GM12878 (cell line): ENCODE data around the gene SYCP2. TPM values are rescaled to one million over a fixed set of nuclear protein-coding genes. Genes with fewer than 3 reads are reported as not detected.

Experiments
- ATAC-seq: fragments of 200-7000 bp; cut with Tn5 transposase; 3 replicates; pipeline ENCODE4 v1.9.1; 2020; ENCODE audit warnings: mild to moderate bottlenecking, moderate library complexity
- BruUV-seq: library from RNA; stranded (reverse); fragments of 400-500 nt; replicated peaks from 2 replicates; lab custom pipeline; 2021; lab: Mats Ljungman, UMichigan
- CTCF ChIA-PET: fragments of 300-600 bp; sonication (Branson Sonifier 250); formaldehyde crosslinking; extraction: SDS; loops from one replicate; lab custom pipeline; 2021; ENCODE audit warnings: inconsistent platforms; lab: Yijun Ruan, JAX
- POLR2A ChIA-PET: fragments of 350-600 bp; formaldehyde crosslinking; extraction: SDS; loops from one replicate; lab custom pipeline; 2021; ENCODE audit warnings: inconsistent platforms; lab: Charles Lee
- RAD21 ChIA-PET: fragments of 300-600 bp; sonication (Branson Sonifier 250); formaldehyde crosslinking; loops from one replicate; lab custom pipeline; 2023; ENCODE audit warnings: antibody characterized with exemption; ENCODE audit not compliant: unreplicated experiment; lab: Charles Lee
- SMC1A ChIA-PET: fragments of 300-600 bp; sonication (Branson Sonifier 250); formaldehyde crosslinking; loops from one replicate; lab custom pipeline; 2023; ENCODE audit not compliant: unreplicated experiment, uncharacterized antibody; lab: Charles Lee
- DNase-seq: peaks from one replicate; pipeline ENCODE4 v3.0.0-alpha.2; 2011; ENCODE audit warnings: low read depth, low spot score
- FAIRE-seq: peaks from 3 replicates; lab custom pipeline; 2011; peaks lifted over from hg19 to GRCh38; lab: Jason Lieb, UNC
- H2AFZ ChIP-seq: 2 replicates; pipeline ENCODE4 v1.6.0; 2011; ENCODE audit warnings: low read depth, low read length, control low read depth; ENCODE audit not compliant: control insufficient read depth
- H3K27ac ChIP-seq: 2 replicates; pipeline ENCODE4 v1.5.1; 2011; ENCODE audit warnings: control low read depth; ENCODE audit not compliant: control insufficient read depth, insufficient read depth
- H3K27me3 ChIP-seq, 2 experiments: replicated peaks in 1 of 2; 2 replicates each; pipeline versions ENCODE4 v1.6.0 to v1.6.1; 2011; ENCODE audit warnings: low read length in 1 of 2; ENCODE audit not compliant: control insufficient read depth in 2 of 2, insufficient read depth in 2 of 2
- H3K36me3 ChIP-seq, 2 experiments: 2 replicates each; pipeline ENCODE4 v1.5.1; 2011; ENCODE audit warnings: low read length in 1 of 2; ENCODE audit not compliant: control insufficient read depth in 2 of 2, insufficient read depth in 2 of 2
- H3K4me1 ChIP-seq: 2 replicates; pipeline ENCODE4 v1.6.1; 2011; ENCODE audit warnings: mild to moderate bottlenecking, low read length, moderate library complexity, mixed read lengths; ENCODE audit not compliant: control insufficient read depth, insufficient read depth
- H3K4me2 ChIP-seq: 2 replicates; pipeline ENCODE4 v1.6.0; 2011; ENCODE audit warnings: control low read depth; ENCODE audit not compliant: control insufficient read depth, insufficient read depth
- H3K4me3 ChIP-seq: fragments of 200-600 bp; sonication (generic); 2 replicates; pipeline ENCODE4 v1.5.1; 2016
- H3K79me2 ChIP-seq: 2 replicates; pipeline ENCODE4 v1.6.0; 2011; ENCODE audit warnings: low read length; ENCODE audit not compliant: control insufficient read depth, insufficient read depth
- H3K9ac ChIP-seq: 2 replicates; pipeline ENCODE4 v1.8.0; 2011; ENCODE audit warnings: low read length, control low read depth, mixed read lengths; ENCODE audit not compliant: control insufficient read depth, insufficient read depth
- H3K9me3 ChIP-seq: replicated peaks from 3 replicates; pipeline ENCODE4 v1.5.1; 2011; ENCODE audit warnings: mild to moderate bottlenecking, low read length; ENCODE audit not compliant: control insufficient read depth, insufficient read depth
- H4K20me1 ChIP-seq: 2 replicates; pipeline ENCODE4 v1.6.0; 2011; ENCODE audit not compliant: control insufficient read depth, insufficient read depth
- CEBPZ ChIP-seq: fragments of 150-350 bp; IDR thresholded peaks from 2 replicates; pipeline ENCODE4 v1.6.1; 2016; ENCODE audit warnings: low read depth, low read length
- MEF2B ChIP-seq: fragments of 450-650 bp; IDR thresholded peaks from 2 replicates; pipeline ENCODE4 v1.6.1; 2018; ENCODE audit warnings: mild to moderate bottlenecking, moderate library complexity; ENCODE audit not compliant: partially characterized antibody, poor library complexity, severe bottlenecking
- RELA ChIP-seq: fragments of 450-650 bp; IDR thresholded peaks from 2 replicates; pipeline ENCODE4 v1.8.0; 2014; ENCODE audit warnings: borderline replicate concordance; ENCODE audit not compliant: partially characterized antibody
- SP1 ChIP-seq: IDR thresholded peaks from one replicate; pipeline ENCODE4 v1.6.1; 2011; ENCODE audit warnings: low read depth, low read length
- WRNIP1 ChIP-seq: IDR thresholded peaks from 2 replicates; pipeline ENCODE4 v1.6.1; 2011; ENCODE audit warnings: low read depth, low read length, improper control_type of control experiment, borderline replicate concordance
- WGBS: methylation state at CpG from one replicate; pipeline ENCODE4 v1.1.6; 2016; ENCODE audit warnings: low lambda C conversion rate; ENCODE audit not compliant: insufficient replicate concordance, insufficient coverage; ENCODE audit errors: missing lambda C conversion rate; 5-methylcytosine and 5-hydroxymethylcytosine counted together
- in situ Hi-C: fragments of 300-500 bp; cut with MboI; formaldehyde crosslinking; loops from 9 replicates; pipeline ENCODE4 v1.14.3; 2018; ENCODE audit warnings: mixed read lengths
- intact Hi-C: fragments of 100-400 bp; cut with micrococcal nuclease; formaldehyde crosslinking; loops from one replicate; pipeline ENCODE4 v1.14.2; 2022; ENCODE audit not compliant: unreplicated experiment
- polyA plus RNA-seq, 11 experiments: library from polyadenylated mRNA; depleted of rRNA in 4 of 11; unstranded in 6 of 11; stranded (reverse) in 5 of 11; fragments of >200 nt; fragmentation: Nextera tagmentation in 4 of 11; fragmentation: Illumina TruSeq in 1 of 11; extraction: Ambion mirVana in 4 of 11; extraction: Trizol in 1 of 11; gene quantifications; 1 replicate in 1 of 11; 2 replicates in 10 of 11; pipeline versions ENCODE4 v1.2.1 to v1.2.3, GENCODE V29; 2011 to 2016; ENCODE audit warnings: inconsistent platforms in 2 of 11, missing spikeins in 2 of 11, low read depth in 1 of 11
- total RNA-seq, 4 experiments: library from RNA; depleted of rRNA in 3 of 4; stranded (reverse); fragments of >200 nt in 3 of 4; fragmentation: Illumina TruSeq in 1 of 4; extraction: Trizol in 1 of 4; gene quantifications; 2 replicates each; pipeline versions ENCODE4 v1.2.1 to v1.2.3, GENCODE V29; 2013 to 2021

SYCP2 gene
- total and polyA plus RNA-seq, 10 of the 15 experiments (the other 5 are each of a cell fraction or from before 2014, with no cell fraction given) = 0.01 to 0.18 (median 0.09) TPM; not detected in 2

GRCh38 chr20:59828125-59829053 is 105.0 kb downstream of the SYCP2 start:
- ATAC-seq = no peak
- no peak overlapping the region for H3K4me2 ChIP-seq
- TF ChIP-seq WRNIP1 (no peak), RELA (no peak), MEF2B (no peak), SP1 (no peak), CEBPZ (no peak)
- ChIA-PET SMC1A (no interaction called here), RAD21 (no interaction called here), POLR2A (no interaction called here), CTCF (interaction anchor here (1.1 kb wide), 1 partner anchor 20 kb away, joined by 3 read pairs; no protein-coding TSS in a partner anchor)
- H3K27ac ChIP-seq = no peak overlapping the region
- no peak for FAIRE-seq
- H3K9me3 ChIP-seq = no peaks in the 10 kb centered on the region
- no peak overlapping the region for H3K4me3 ChIP-seq
- BruUV-seq = no TSS peak
- intact Hi-C loops (no loop called here), in situ Hi-C loops (no loop called here)
- H2AFZ ChIP-seq = no peak overlapping the region
- 52% methylated on average over 15 of the region's 15 CpGs for WGBS
- H3K36me3 ChIP-seq = no peaks in the 10 kb centered on the region
- no peaks in the 10 kb centered on the region for H4K20me1 ChIP-seq
- peaks cover 0 to 2% of the 10 kb centered on the region in 2 experiments; a peak in 2 of 4 replicates for H3K27me3 ChIP-seq
- H3K79me2 ChIP-seq = no peaks in the 10 kb centered on the region
- no peak overlapping the region for H3K9ac ChIP-seq
- peaks cover 11% of the 10 kb centered on the region for H3K4me1 ChIP-seq
- DNase-seq = no peak
